GM23338 (cell line): Measurements from ENCODE around the gene ARHGAP42. TPM values are rescaled to one million over a fixed set of nuclear protein-coding genes. Genes with fewer than 3 reads are reported as not detected.

ENCODE experiments used
- ATAC-seq: fragments of 200-7000 bp; cut with Tn5 transposase; 3 replicates; pipeline ENCODE4 v1.9.1; 2020
- DNase-seq: peaks from one replicate; pipeline ENCODE4 v3.0.0-alpha.2; 2015; ENCODE audit warnings: low spot score
- H2AFZ ChIP-seq: fragments of 200-600 bp; sonication (generic); 2 replicates; pipeline ENCODE4 v1.8.0; 2016; ENCODE audit warnings: antibody characterized with exemption, mild to moderate bottlenecking, moderate library complexity
- H3F3A ChIP-seq: fragments of 200-600 bp; sonication (generic); replicated peaks from 2 replicates; pipeline ENCODE4 v1.8.0; 2017; ENCODE audit warnings: antibody characterized with exemption, mixed run types, low read depth
- H3K27ac ChIP-seq: fragments of 200-600 bp; sonication (generic); 2 replicates; pipeline ENCODE4 v1.6.1; 2016; ENCODE audit warnings: low read depth
- H3K27me3 ChIP-seq: fragments of 200-600 bp; sonication (generic); 2 replicates; pipeline ENCODE4 v1.8.0; 2016; ENCODE audit warnings: mild to moderate bottlenecking, mixed run types, moderate library complexity; ENCODE audit not compliant: insufficient read depth
- H3K36me3 ChIP-seq: fragments of 200-600 bp; sonication (generic); 2 replicates; pipeline ENCODE4 v1.8.0; 2016; ENCODE audit warnings: mild to moderate bottlenecking; ENCODE audit not compliant: insufficient read depth
- H3K4me1 ChIP-seq: fragments of 200-600 bp; sonication (generic); 2 replicates; pipeline ENCODE4 v1.8.0; 2016; ENCODE audit warnings: mild to moderate bottlenecking, moderate library complexity; ENCODE audit not compliant: insufficient read depth
- H3K4me2 ChIP-seq: fragments of 200-600 bp; sonication (generic); 2 replicates; pipeline ENCODE4 v1.7.1; 2017; ENCODE audit warnings: mixed run types
- H3K4me3 ChIP-seq: fragments of 200-600 bp; sonication (generic); 2 replicates; pipeline ENCODE4 v1.6.1; 2016; ENCODE audit warnings: mixed run types
- H3K79me2 ChIP-seq: fragments of 200-600 bp; sonication (generic); replicated peaks from 2 replicates; pipeline ENCODE4 v1.8.0; 2017; ENCODE audit warnings: mild to moderate bottlenecking; ENCODE audit not compliant: insufficient read depth
- H3K9me2 ChIP-seq: fragments of 200-600 bp; sonication (generic); 2 replicates; pipeline ENCODE4 v1.8.0; 2017; ENCODE audit not compliant: insufficient read depth
- H4K20me1 ChIP-seq: fragments of 200-600 bp; sonication (generic); replicated peaks from 2 replicates; pipeline ENCODE4 v1.8.0; 2017; ENCODE audit warnings: mild to moderate bottlenecking; ENCODE audit not compliant: insufficient read depth
- H3K27ac Mint-ChIP-seq: 2 replicates; pipeline ENCODE4 v1.8.0; 2020; ENCODE audit warnings: inconsistent platforms, mild to moderate bottlenecking, moderate library complexity, mixed read lengths
- H3K27me3 Mint-ChIP-seq: 3 replicates; pipeline ENCODE4 v1.8.0; 2022; ENCODE audit warnings: low read depth, mild to moderate bottlenecking, moderate library complexity, mixed read lengths, inconsistent platforms; ENCODE audit not compliant: insufficient read depth, poor library complexity
- H3K36me3 Mint-ChIP-seq: 3 replicates; pipeline ENCODE4 v1.8.0; 2021; ENCODE audit warnings: low read depth, mild to moderate bottlenecking, inconsistent platforms, moderate library complexity, mixed read lengths
- H3K4me1 Mint-ChIP-seq: 3 replicates; pipeline ENCODE4 v1.8.0; 2020; ENCODE audit warnings: mild to moderate bottlenecking, inconsistent platforms, mixed read lengths
- H3K4me3 Mint-ChIP-seq: 3 replicates; pipeline ENCODE4 v1.8.0; 2021; ENCODE audit warnings: moderate library complexity, mild to moderate bottlenecking, inconsistent platforms, mixed read lengths
- H3K9me3 Mint-ChIP-seq: 3 replicates; pipeline ENCODE4 v1.8.0; 2020; ENCODE audit warnings: moderate library complexity, mild to moderate bottlenecking, inconsistent platforms, mixed read lengths
- CREB1 ChIP-seq: fragments of 250-450 bp; sonication (Bioruptor Pico); IDR thresholded peaks from 2 replicates; pipeline ENCODE4 v1.5.0; 2020; ENCODE audit warnings: low read depth, mild to moderate bottlenecking, moderate library complexity
- CTCF ChIP-seq, 2 experiments: fragments of 200-600 bp in 1 of 2; sonication (generic) in 1 of 2; conservative IDR thresholded peaks; 2 replicates each; pipeline versions ENCODE4 v1.5.1 to v1.6.1; 2016 to 2017; ENCODE audit warnings: antibody characterized with exemption in 2 of 2, low read depth in 2 of 2, mild to moderate bottlenecking in 2 of 2, moderate library complexity in 1 of 2
- ETS1 ChIP-seq: IDR thresholded peaks from 2 replicates; pipeline ENCODE4 v1.6.1; 2016; ENCODE audit warnings: antibody characterized with exemption
- EZH2phosphoT487 ChIP-seq: fragments of 200-600 bp; sonication (generic); IDR thresholded peaks from one replicate; pipeline ENCODE4 v1.8.1; 2018; ENCODE audit warnings: antibody characterized with exemption; ENCODE audit not compliant: unreplicated experiment
- NANOG ChIP-seq: IDR thresholded peaks from 2 replicates; pipeline ENCODE4 v1.6.1; 2016; ENCODE audit warnings: antibody characterized with exemption, borderline replicate concordance
- POLR2AphosphoS5 ChIP-seq: IDR thresholded peaks from 2 replicates; pipeline ENCODE4 v1.6.1; 2016; ENCODE audit warnings: antibody characterized with exemption, low read depth
- STAT1 ChIP-seq: IDR thresholded peaks from one replicate; pipeline ENCODE4 v1.6.1; 2016; ENCODE audit warnings: antibody characterized with exemption; ENCODE audit not compliant: unreplicated experiment
- ZNF114 ChIP-seq: fragments of 250-450 bp; sonication (Bioruptor Pico); IDR thresholded peaks from 2 replicates; pipeline ENCODE4 v1.5.0; 2020; ENCODE audit warnings: mild to moderate bottlenecking, moderate library complexity
- ZNF331 ChIP-seq: fragments of 250-450 bp; sonication (Bioruptor Pico); IDR thresholded peaks from 2 replicates; pipeline ENCODE4 v1.5.0; 2020; ENCODE audit warnings: low read depth, mild to moderate bottlenecking, moderate library complexity
- ZNF462 ChIP-seq: fragments of 250-450 bp; sonication (Bioruptor Pico); IDR thresholded peaks from 2 replicates; pipeline ENCODE4 v1.5.0; 2020; ENCODE audit warnings: mild to moderate bottlenecking, moderate library complexity
- polyA plus RNA-seq: library from polyadenylated mRNA; unstranded; fragments of >200 nt; fragmentation: Nextera tagmentation; extraction: Ambion mirVana; gene quantifications from 2 replicates; pipeline ENCODE4 v1.2.1, GENCODE V29; 2016
- total RNA-seq: library from RNA; depleted of rRNA; stranded (reverse); fragments of >200 nt; shearing (Covaris generic); gene quantifications from 2 replicates; pipeline ENCODE4 v1.2.3, GENCODE V29; 2014

Gene ARHGAP42
- total and polyA plus RNA-seq, 2 experiments from 2014 or later, result 23.7 to 35.7 TPM

GRCh38 chr11:100791860-100792259 lies 104.8 kb downstream of the ARHGAP42 start:
- no peaks in the 10 kb centered on the region for H3F3A ChIP-seq
- H3K4me1 Mint-ChIP-seq, result peaks cover 39% of the 10 kb centered on the region
- TF ChIP-seq ETS1, result no peak
- no peak for TF ChIP-seq STAT1
- 0 out of 2 replicates have a peak, but pooled peaks have one; percentile 20 for TF ChIP-seq NANOG
- TF ChIP-seq ZNF462, result peak; percentile 79
- ATAC-seq (peak; percentile 92), DNase-seq (peak; percentile 57)
- no peaks in the 10 kb centered on the region for H4K20me1 ChIP-seq
- H3K9me2 ChIP-seq, result no peaks in the 10 kb centered on the region
- peak overlapping the region; percentile 93 for H3K27ac Mint-ChIP-seq
- no peak overlapping the region for H2AFZ ChIP-seq
- H3K9me3 Mint-ChIP-seq, result no peaks in the 10 kb centered on the region; the same call in 2 of the 3 replicates
- no peaks in the 10 kb centered on the region for H3K27me3 ChIP-seq
- H3K4me2 ChIP-seq, result peak overlapping the region; percentile 44
- peaks cover 2% of the 10 kb centered on the region for H3K27me3 Mint-ChIP-seq
- H3K4me3 Mint-ChIP-seq, result peak overlapping the region; percentile 55; the same call in 1 of the 3 replicates
- peak overlapping the region; percentile 18 for H3K4me3 ChIP-seq
- peaks cover 14% of the 10 kb centered on the region; the same call in 1 of the 3 replicates for H3K36me3 Mint-ChIP-seq
- peaks cover 26% of the 10 kb centered on the region for H3K4me1 ChIP-seq
- peak overlapping the region; percentile 87 for H3K27ac ChIP-seq
- no peaks in the 10 kb centered on the region for H3K36me3 ChIP-seq
- peaks cover 35% of the 10 kb centered on the region for H3K79me2 ChIP-seq

GRCh38 chr11:100793525-100793924 lies 106.4 kb downstream of the ARHGAP42 start:
- Histone ChIP-seq H3F3A (no peaks in the 10 kb centered on the region), H3K4me3 (no peak overlapping the region), H3K36me3 (no peaks in the 10 kb centered on the region), H4K20me1 (no peaks in the 10 kb centered on the region), H3K4me2 (no peak overlapping the region), H3K27me3 (no peaks in the 10 kb centered on the region), H3K4me1 (peaks cover 26% of the 10 kb centered on the region), H3K27ac (peak overlapping the region; percentile 87; the same call in 1 of the 2 replicates), H3K79me2 (peaks cover 27% of the 10 kb centered on the region), H3K9me2 (0 out of 2 replicates have a peak, but pooled peaks cover 4% of the 10 kb centered on the region), H2AFZ (no peak overlapping the region)
- no peak for DNase-seq
- H3K27ac Mint-ChIP-seq, result no peak overlapping the region
- no peak for ATAC-seq
- no peak overlapping the region for H3K4me3 Mint-ChIP-seq
- peaks cover 2% of the 10 kb centered on the region for H3K27me3 Mint-ChIP-seq
- H3K9me3 Mint-ChIP-seq, result no peaks in the 10 kb centered on the region; the same call in 2 of the 3 replicates
- peaks cover 33% of the 10 kb centered on the region for H3K4me1 Mint-ChIP-seq
- peaks cover 14% of the 10 kb centered on the region; the same call in 1 of the 3 replicates for H3K36me3 Mint-ChIP-seq
- no peak for TF ChIP-seq ZNF331 (CRISPR knock-in tag)
- TF ChIP-seq NANOG, result no peak
- no peak for TF ChIP-seq ZNF114 (CRISPR knock-in tag)
- no peak for TF ChIP-seq POLR2AphosphoS5
- TF ChIP-seq CTCF (conservative IDR thresholded peaks at IDR 0.05; ENCODE audit: low read depth in 2 of 2), result no peak
- TF ChIP-seq CREB1 (CRISPR knock-in tag), result no peak
- no peak for TF ChIP-seq EZH2phosphoT487
